ENCODE measurements around the gene MALT1.

The MALT1 gene

GRCh38 chr18:58653814-58654509 is 17.3 kb upstream of the MALT1 start:
- no peak for DNase-seq (ENCODE audit: low read depth in 1 of 2, low spot score in 1 of 2)

DNA sequence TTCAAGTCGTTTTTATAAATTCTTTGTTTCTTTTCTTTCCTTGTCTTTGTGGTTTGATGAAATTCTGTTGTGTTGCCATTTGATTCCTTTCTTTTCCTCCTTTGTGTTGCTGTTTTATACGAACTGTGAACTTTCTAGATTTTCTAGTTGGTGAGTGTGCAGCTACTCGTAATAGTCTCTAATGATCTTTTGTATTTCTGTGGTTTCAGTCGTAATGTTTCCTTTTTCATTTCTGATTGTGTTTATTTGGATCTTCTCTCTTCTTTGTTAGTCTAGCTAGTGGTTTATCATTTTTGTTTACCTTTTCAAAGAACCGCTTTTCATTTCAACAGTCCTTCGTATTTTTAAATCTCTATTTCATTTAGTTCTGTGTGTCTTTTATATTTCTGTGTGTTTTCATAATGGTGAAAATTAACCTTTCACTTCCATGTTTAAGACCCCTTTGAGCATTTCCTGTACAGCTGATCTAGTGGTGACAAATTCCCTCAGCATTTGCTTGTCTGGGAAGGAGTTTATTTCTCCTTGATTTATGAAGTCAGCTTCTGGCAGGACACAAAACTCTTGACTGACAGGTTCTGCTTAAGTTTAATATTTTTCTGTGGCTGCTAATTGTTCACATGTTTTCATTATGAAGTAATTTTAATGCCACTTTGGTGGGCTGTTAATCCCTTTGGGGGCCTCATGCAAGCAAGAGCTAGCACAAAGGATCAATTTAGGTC is 16.2 kb upstream of the MALT1 start:
- no peak for DNase-seq (ENCODE audit: low read depth in 1 of 2, low spot score in 1 of 2)

DNA sequence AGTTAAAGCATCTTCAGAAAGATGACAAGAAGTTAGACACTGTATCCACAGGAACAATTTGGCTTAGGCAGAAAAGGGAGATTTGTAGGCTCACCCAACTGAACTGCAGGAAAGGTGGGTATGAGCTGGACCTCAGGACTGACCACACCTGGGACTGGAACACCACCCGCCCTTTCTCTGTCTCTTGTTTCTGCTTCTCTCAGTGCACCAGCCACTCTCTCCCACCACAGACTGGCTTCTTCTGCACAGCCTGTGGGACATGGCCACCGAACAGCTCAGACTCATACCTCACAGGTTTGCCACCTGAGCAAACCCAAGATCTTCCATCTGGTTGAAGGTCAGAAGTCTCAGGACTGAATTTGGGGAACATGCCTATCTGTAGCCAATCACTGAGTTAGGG is 14.2 kb upstream of the MALT1 start:
- no peak for DNase-seq (ENCODE audit: low read depth in 1 of 2, low spot score in 1 of 2)

DNA sequence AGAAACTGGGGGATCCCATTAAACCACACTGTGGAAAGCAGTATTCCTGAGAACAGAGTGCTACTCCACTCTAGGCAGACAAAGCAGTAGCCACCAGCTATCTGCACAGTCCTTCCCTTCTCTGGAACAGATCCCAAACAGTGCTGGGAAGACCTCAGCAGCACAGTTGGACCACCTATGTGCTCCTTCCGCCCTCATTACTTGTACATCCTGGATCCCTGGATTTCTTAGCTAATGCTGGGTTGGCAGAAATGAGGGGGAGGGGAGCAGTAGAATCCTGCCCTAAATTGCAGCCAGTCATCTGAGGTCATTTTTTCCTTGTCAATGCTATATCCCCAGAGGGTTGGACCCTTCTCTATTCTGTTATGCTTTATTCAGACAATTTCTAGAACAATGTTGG is 13.8 kb upstream of the MALT1 start:
- no peak for DNase-seq (ENCODE audit: low read depth in 1 of 2, low spot score in 1 of 2)

DNA sequence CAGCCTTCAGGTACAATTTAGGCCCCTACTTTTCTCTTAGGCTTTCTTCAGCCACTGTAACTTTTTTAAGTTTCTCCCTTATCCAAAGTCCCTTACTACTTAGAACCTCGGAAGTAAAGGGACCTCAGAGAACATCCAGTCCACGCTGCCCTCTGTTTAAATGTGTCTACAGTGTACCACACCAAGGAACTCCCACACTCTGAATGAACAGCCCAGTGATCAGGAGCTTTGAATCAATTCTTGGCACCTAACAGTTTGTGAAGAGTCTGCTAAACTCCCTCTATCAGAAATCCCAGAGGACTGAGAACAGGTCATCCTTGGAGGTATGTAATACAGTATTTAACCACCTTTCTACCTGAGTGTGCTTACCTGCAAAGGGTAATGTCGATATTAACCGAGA is 11.6 kb upstream of the MALT1 start:
- no peak for DNase-seq (ENCODE audit: low read depth in 1 of 2, low spot score in 1 of 2)

DNA sequence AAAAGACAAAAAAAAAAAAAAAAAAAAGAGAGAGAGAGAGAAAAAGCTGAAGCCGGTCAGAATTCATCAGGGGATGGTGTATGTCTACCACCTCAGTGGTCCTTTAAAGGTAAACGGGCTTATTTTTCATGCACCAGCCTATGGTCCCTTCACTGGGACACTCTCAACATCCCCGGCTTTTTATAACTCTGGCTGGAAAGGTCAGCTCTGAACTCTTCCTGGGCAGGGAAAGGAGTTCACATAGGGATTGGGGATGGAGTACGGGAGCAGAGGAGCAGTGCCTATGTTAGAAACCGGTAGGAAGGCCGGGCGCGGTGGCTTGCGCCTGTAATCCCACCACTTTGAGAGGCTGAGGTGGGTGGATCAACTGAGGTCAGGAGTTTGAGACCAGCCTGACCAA is 10.3 kb upstream of the MALT1 start:
- DNase-seq (ENCODE audit: low read depth in 1 of 2, low spot score in 1 of 2): no peak

DNA sequence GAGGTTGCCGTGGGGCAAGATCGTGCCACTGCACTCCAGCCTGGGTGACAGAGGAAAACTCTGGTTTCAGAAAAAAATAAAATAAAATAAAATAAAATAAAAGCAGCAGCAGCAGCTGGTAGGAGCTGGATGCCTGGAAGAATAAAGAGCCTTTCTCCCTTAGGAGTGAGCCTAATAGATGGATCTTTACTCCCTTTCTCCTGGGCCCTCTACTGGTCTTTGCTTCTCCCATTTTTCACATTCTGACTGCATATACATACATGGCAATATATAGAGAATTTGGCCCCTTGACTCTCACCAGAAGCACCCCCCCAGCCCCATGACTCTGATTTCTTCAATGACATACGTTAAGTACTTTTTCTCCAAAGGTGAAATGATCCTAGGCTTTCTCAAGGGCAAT is 9.8 kb upstream of the MALT1 start:
- DNase-seq (ENCODE audit: low read depth in 1 of 2, low spot score in 1 of 2): no peak

DNA sequence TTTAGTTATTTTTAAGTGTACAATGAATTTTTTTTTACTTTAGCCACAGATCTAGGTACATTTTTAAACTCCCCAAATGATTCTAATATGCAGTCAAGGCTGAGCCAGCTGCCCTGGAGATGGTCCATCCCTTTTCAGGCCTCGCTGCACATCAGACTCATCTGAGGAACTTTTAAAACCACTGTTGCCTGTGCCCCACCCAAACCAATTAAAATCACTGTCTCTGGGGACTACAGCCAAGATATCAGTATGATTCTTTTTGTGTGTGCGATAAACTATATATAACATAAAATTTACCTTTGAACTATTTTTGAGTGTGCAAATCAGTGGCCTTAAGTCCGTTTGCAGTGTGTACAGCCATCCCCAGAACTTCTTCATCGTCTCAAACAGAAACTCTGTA is 9.1 kb upstream of the MALT1 start:
- no peak for DNase-seq (ENCODE audit: low read depth in 1 of 2, low spot score in 1 of 2)

DNA sequence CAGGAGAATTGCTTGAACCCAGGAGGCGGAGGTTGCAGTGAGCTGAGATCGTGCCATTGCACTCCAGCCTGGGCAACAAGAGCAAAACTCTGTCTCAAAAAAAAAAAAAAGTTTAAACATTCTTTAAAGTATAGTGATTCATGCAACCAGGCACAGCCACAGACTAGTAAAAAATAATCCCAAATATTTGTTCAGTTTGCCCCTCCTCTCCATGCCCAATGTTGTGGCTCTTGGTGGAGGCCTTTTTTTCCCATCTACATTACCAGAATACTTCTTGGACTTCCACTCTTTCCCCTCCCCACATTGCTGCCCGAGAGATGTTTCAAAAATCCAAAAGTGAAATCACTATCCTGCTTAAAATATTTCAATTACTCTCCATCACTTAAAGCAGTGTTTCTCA is 5.1 kb upstream of the MALT1 start:
- DNase-seq (ENCODE audit: low read depth in 1 of 2, low spot score in 1 of 2): no peak

- DNase-seq (ENCODE audit: low read depth in 1 of 2, low spot score in 1 of 2): no peak
Measured at GRCh38 chr18:58668211-58668610, 3.1 kb upstream of the MALT1 start.

DNA sequence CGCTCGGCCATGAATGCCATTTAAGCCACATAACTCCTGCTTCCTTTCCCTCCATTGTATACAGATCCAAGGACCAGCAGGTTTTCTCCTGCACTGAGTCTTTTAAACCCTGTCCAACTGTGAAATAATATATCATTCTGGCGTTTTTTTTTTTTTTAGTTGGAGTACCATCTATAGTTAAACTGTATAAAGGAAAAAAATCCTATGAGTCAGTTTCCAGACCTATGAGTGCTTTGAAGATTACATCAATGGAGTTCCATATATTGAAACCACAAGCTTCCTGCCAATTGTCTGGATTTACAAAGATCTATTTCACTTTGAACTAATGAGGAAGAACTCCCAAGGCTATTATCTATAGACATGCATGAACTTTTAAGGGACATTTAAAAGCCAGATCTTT is 2.4 kb upstream of the MALT1 start:
- no peak for DNase-seq (ENCODE audit: low read depth in 1 of 2, low spot score in 1 of 2)

GRCh38 chr18:58669731-58670378 is 1.4 kb upstream of the MALT1 start:
- DNase-seq (ENCODE audit: low read depth in 1 of 2, low spot score in 1 of 2): no peak

DNA sequence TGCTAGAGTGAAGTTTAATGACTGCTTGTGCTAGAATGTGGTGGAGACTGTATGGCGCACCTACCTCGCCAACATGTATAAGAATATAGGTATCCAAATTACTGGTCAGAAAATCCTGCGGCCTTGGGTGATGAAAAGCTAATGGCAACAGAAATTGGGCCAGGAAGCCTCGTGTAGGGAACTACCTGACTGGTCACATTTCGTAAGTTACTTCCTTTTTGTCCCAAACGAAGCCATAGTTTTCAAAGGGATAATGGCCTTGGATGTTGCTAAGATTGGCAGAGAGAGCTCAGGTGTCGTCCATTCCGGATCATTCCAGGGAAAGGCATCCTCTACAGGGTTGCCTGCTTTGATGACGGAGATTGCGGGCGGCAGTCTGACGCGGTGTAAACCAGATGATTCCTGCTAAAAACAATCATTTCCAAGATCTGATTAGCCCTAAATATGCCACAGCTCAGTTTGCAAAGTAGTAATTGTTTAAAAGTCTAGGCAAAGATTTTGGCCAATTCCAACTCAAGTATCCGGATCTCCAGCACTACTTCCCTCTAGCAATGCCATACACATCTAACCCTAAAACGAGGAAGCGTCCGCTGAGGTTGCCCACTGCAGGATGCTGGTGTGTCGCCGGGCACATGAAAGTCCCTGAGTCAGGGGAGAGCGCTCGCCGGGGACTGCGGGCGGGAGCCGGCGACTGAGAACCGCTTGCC is 708 bp upstream of the MALT1 start:
- no peak for DNase-seq (ENCODE audit: low read depth in 1 of 2, low spot score in 1 of 2)

DNA sequence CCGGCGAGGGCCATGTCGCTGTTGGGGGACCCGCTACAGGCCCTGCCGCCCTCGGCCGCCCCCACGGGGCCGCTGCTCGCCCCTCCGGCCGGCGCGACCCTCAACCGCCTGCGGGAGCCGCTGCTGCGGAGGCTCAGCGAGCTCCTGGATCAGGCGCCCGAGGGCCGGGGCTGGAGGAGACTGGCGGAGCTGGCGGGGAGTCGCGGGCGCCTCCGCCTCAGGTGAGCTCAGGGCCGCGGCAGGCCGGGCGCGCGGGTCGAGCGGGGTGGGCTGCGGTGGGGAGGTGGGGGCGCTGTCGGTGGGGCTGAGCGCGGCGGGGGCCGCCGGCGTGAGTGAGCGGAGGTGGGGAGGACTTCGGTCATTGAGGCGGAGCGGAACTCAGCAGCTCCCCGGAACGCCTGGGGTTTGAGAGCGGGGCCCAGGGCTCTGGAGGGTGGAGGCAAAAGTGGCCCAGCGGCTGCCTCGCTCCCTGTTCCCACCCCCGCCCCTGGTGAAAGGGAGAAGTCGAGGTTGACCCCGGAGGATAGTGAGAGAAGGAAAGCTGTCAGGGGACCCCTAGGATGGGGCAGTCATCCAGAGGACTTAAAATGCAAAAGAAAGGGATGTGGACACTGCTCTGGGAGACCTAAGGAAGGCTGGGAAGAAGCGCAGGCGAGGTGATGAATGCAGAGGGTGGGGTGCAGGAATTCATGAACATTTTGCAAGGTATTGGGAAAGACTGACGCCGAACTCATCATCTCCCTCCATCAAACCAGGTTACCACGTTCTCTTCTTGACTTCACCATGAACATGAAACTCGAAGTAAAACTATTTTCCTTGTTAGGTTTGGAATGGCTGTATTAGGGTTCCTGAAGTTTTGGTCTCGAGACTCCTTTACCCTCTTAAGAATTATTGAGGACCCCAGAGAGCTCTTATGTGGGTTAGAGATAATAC is 633 bp downstream of the MALT1 start:
- DNase-seq (ENCODE audit: low read depth in 1 of 2, low spot score in 1 of 2): peak; percentile 22 to 26

DNA sequence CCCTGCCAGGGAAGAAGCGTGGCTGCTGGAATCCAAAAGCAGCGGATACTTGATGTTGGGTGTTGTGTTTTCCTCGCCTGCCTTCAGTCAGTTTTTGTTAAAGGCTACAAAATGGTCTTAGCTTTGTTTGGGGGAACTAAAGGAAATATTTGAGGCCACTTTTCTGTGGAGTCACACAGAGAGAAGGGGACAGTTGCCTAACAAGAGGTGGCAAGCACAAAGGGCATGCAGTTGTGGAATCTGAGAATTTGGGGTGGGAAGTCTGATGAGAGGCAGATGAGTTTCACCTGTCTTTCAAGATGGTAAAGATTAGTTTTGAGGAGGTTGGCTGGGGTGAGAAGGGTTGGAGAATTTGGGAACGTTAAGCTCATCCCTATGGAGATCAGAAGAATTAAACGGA is 2.9 kb downstream of the MALT1 start:
- DNase-seq (ENCODE audit: low read depth in 1 of 2, low spot score in 1 of 2): no peak

GRCh38 chr18:58674863-58675472 is 3.7 kb downstream of the MALT1 start:
- DNase-seq (ENCODE audit: low read depth in 1 of 2, low spot score in 1 of 2): no peak

GRCh38 chr18:58676270-58676669 is 5.0 kb downstream of the MALT1 start:
- DNase-seq (ENCODE audit: low read depth in 1 of 2, low spot score in 1 of 2): no peak

DNA sequence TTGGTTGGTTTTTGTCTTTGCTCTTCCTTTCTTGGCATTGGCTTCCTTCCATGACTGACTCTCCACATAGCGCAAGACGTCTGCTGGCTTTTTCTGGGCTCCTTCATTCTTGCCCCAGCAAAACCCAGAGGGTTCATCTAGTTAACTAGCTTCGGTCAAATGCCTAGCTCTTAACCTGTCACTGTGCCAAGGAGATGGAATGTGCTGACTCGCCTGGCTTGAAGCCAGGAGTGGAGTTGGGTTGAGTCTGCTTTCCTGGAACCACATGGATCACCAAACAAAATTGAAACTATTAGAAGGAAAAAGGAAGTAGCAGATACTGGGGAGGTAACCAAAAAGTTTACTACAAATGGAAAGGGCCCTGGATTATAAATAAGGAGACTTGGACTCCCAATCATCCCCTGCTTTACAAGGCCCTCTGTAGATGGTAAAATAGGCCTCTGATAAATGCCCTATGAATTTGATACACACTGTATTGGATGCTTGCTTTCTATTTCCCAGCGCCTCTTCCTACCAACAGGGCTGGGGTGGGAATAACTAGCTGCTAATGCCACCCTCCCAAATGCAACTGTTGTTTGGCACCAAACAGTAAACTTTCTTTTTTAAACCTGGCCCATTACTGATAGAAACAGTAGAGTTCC is 11.3 kb downstream of the MALT1 start:
- no peak for DNase-seq (ENCODE audit: low read depth in 1 of 2, low spot score in 1 of 2)

- DNase-seq (ENCODE audit: low read depth in 1 of 2, low spot score in 1 of 2): peak in 1 of 2 donors; percentile 46
Measured at GRCh38 chr18:58687871-58688308, 16.6 kb downstream of the MALT1 start.

GRCh38 chr18:58690259-58690658 is 19.0 kb downstream of the MALT1 start:
- DNase-seq (ENCODE audit: low read depth in 1 of 2, low spot score in 1 of 2): no peak

All from activated CD4-positive, alpha-beta T cell treated with anti-CD3 and anti-CD28 coated beads, Interleukin-2, amount 50 U/mL, for 24 hours (primary cell).